SH-SY5Y (cell line): ENCODE measurements around the gene SNCA.

Source experiments
- GATA2 ChIP-seq: IDR thresholded peaks from 2 replicates; pipeline ENCODE4 v1.6.1; 2011; ENCODE audit warnings: mild to moderate bottlenecking, low read depth, low read length
- GATA3 ChIP-seq: IDR thresholded peaks from 2 replicates; pipeline ENCODE4 v1.6.1; 2011; ENCODE audit warnings: low read depth, mild to moderate bottlenecking, low read length, moderate library complexity

DNA sequence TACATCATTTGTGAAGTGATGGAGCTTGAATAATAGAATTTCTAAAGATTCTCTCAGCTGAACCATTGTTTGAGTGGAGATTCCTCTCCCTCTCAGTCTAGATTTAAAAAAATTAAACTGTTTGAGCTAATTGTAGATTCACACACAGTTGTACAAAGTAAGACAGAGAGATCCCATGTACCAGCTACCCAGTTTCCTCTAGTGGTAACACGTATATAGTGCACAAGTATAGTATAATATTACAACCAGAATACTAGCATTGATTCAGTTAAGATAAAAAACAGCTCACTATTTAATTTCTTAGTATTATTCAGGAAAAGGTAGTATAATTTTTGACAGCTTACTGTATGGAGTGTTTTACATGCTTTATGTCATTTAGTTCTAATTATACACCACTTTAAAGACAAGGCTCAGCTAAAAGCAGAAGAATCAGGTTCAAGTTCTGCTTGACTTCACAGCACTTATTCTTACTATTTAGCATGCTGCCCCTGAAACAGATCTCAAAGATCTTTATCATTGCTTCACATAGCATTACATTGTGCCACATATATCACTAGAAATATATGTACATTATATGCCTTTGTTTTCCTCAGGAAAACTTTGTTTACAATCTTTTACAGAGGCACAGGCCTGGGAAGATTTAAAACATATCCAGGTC lies 136.1 kb downstream of the SNCA start:
- no peak for TF ChIP-seq GATA3
- TF ChIP-seq GATA2 = no peak
